GM19240 (cell line): Measurements from ENCODE around the gene AASS.

Experiments
- DNase-seq: peaks from one replicate; pipeline ENCODE4 v3.0.0; 2011; ENCODE audit warnings: low spot score; ENCODE audit not compliant: insufficient read length

The AASS gene

DNA sequence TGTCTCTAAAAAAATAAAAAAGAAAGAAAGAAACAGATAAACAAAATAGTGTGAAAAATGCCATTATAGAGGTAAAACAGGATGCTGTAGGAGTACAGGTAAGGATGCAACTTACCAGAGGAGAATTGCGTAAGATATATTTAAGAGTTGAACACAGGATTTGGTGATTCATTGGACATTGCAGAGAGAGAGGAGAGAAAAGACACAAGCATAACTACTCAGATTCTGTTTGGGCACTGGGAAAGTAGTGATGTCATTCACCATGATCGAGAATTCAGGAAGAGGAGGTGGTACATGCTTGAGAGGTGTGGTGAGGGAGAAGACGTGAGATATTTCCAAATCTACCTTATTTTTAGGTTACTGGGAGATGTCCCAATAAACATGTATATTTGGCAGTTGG lies 97.6 kb downstream of the AASS start:
- DNase-seq: no peak

DNA sequence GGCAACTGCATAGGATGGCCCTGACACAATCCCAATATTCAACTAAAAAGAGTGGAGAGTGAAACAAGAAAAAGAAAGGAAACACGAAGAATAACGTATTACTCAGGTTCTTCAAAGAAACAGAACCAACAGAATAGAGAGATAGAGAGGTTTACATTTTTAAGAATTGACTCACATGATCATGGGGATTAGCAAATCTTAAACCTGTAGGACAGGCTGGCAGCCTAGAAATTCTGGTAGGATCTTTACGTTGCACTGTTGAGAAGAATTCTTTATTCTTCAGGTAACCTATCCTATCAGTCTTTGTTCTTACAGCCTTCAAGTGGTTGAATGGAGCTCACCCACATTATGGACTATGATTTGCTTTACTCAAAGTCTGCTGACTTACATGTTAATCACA lies 103.9 kb downstream of the AASS start:
- no peak for DNase-seq

DNA sequence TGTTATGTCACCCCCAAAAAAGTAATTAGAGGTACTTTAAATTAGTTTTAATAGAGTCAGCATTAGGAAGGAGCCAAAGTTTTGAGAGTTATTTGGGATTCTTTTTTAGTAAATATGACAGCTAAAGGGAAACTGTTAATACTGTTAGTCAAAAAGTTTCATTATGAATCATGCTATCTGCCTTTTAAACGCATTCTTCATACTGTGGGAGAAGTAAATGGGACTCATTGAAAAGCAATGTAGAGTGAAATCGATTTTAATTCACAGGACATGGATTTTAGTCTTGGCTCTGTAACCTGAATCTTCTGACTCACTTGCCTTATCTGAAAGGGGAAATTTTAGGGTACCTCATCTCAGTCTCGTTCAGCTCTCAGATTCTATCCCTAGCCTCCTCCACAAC lies 105.1 kb downstream of the AASS start:
- DNase-seq: no peak

GRCh38 chr7:122038134-122038533 lies 105.9 kb downstream of the AASS start:
- DNase-seq: no peak

GRCh38 chr7:122035876-122036275 lies 108.2 kb downstream of the AASS start:
- no peak for DNase-seq

- DNase-seq: no peak
Observed at GRCh38 chr7:122033641-122034040, 110.4 kb downstream of the AASS start.

GRCh38 chr7:122027058-122027457 lies 117.0 kb downstream of the AASS start:
- no peak for DNase-seq
